DND-41 (cell line): ENCODE measurements around the gene TRIM24.
"Not testable (repeated sequence)": the region's sequence is repeated elsewhere in the genome, so short reads cannot be mapped to it uniquely, and the experiment has no call there.

Experiments used
- CTCF ChIP-seq: IDR thresholded peaks from 2 replicates; pipeline ENCODE4 v1.5.1; 2012; ENCODE audit warnings: borderline replicate concordance, low read length, moderate library complexity, mild to moderate bottlenecking; ENCODE audit not compliant: poor library complexity, severe bottlenecking; ENCODE audit errors: extremely low read depth
- EZH2 ChIP-seq: IDR thresholded peaks from 3 replicates; pipeline ENCODE4 v1.6.1; 2012; ENCODE audit warnings: borderline replicate concordance, low read depth, mild to moderate bottlenecking, moderate library complexity, low read length, inconsistent platforms; ENCODE audit not compliant: severe bottlenecking

GRCh38 chr7:138536833-138537232, 76.8 kb downstream of the TRIM24 start:
- not testable (repeated sequence) for TF ChIP-seq CTCF, EZH2
